ENCODE measurements around the gene TMEM266. TPM values are rescaled to one million over a fixed set of nuclear protein-coding genes. Genes with fewer than 3 reads are reported as not detected.

TMEM266 gene
- total RNA-seq, 1 donor from 2014 or later: 1.4 TPM

GRCh38 chr15:76168237-76168984 is 108.6 kb downstream of the TMEM266 start:
- no peak for ATAC-seq
- DNase-seq: no peak
- intact Hi-C loops (cut with DNase I): no loop called here

GRCh38 chr15:76169018-76169417 is 109.2 kb downstream of the TMEM266 start:
- Histone ChIP-seq H3K27ac (no peak overlapping the region), H3K4me3 (no peak overlapping the region), H3K9me3 (no peaks in the 10 kb centered on the region), H3K4me1 (peaks cover 16% of the 10 kb centered on the region), H3K36me3 (no peaks in the 10 kb centered on the region), H3K27me3 (ENCODE audit: low read depth) (no peaks in the 10 kb centered on the region)
- TF ChIP-seq CTCF (IDR thresholded peaks at IDR 0.05): no peak
- ATAC-seq (peak in 1 of 2 donors; percentile 41), DNase-seq (no peak)
- intact Hi-C loops (cut with DNase I): no loop called here

More at GRCh38 chr15:76168237-76168984, 108.6 kb downstream of the TMEM266 start:
- TF ChIP-seq CTCF (IDR thresholded peaks at IDR 0.05): no peak
- Histone ChIP-seq H3K36me3 (no peaks in the 10 kb centered on the region), H3K4me3 (no peak overlapping the region), H3K4me1 (peaks cover 22% of the 10 kb centered on the region), H3K9me3 (no peaks in the 10 kb centered on the region), H3K27me3 (ENCODE audit: low read depth) (no peaks in the 10 kb centered on the region), H3K27ac (no peak overlapping the region)

- DNase-seq: no peak
- Histone ChIP-seq H3K4me1 (peaks cover 13% of the 10 kb centered on the region), H3K4me3 (no peak overlapping the region), H3K27ac (no peak overlapping the region), H3K27me3 (ENCODE audit: low read depth) (no peaks in the 10 kb centered on the region), H3K36me3 (no peaks in the 10 kb centered on the region), H3K9me3 (no peaks in the 10 kb centered on the region)
- ATAC-seq: peak; percentile 18 to 36
- intact Hi-C loops (cut with DNase I): no loop called here
- TF ChIP-seq CTCF (IDR thresholded peaks at IDR 0.05): no peak
Measured at GRCh38 chr15:76169911-76170800, 110.4 kb downstream of the TMEM266 start.

- Histone ChIP-seq H3K9me3 (no peaks in the 10 kb centered on the region), H3K4me1 (peaks cover 13% of the 10 kb centered on the region), H3K27me3 (ENCODE audit: low read depth) (peaks cover 5% of the 10 kb centered on the region), H3K36me3 (no peaks in the 10 kb centered on the region), H3K27ac (no peak overlapping the region), H3K4me3 (no peak overlapping the region)
- TF ChIP-seq CTCF (IDR thresholded peaks at IDR 0.05): no peak
- intact Hi-C loops (cut with DNase I): no loop called here
- DNase-seq: no peak
- ATAC-seq: no peak
Measured at GRCh38 chr15:76172782-76173181, 113.0 kb downstream of the TMEM266 start.

- Histone ChIP-seq H3K36me3 (no peaks in the 10 kb centered on the region), H3K9me3 (no peaks in the 10 kb centered on the region), H3K27me3 (ENCODE audit: low read depth) (peaks cover 5% of the 10 kb centered on the region), H3K4me1 (peaks cover 13% of the 10 kb centered on the region), H3K27ac (no peak overlapping the region), H3K4me3 (no peak overlapping the region)
- intact Hi-C loops (cut with DNase I): no loop called here
- no peak for TF ChIP-seq CTCF (IDR thresholded peaks at IDR 0.05)
- DNase-seq (no peak), ATAC-seq (no peak)
Measured at GRCh38 chr15:76173317-76173834, 113.6 kb downstream of the TMEM266 start.

Measured in lower lobe of right lung (tissue), 2 donors.